CD4-positive, alpha-beta T cell (primary cell): ENCODE data around the gene MAP1B. TPM values are rescaled to one million over a fixed set of nuclear protein-coding genes. Genes with fewer than 3 reads are reported as not detected.

Experiments used
- ATAC-seq: fragments of 200-7000 bp; cut with Tn5 transposase; one replicate; pipeline ENCODE4 v1.10.0; 2022; ENCODE audit warnings: mild to moderate bottlenecking; ENCODE audit not compliant: poor library complexity
- CTCF ChIA-PET: fragments of 350-600 bp; sonication (Branson Sonifier 250); formaldehyde crosslinking; loops from one replicate; lab custom pipeline; 2021; ENCODE audit warnings: antibody characterized with exemption, inconsistent platforms; lab: Charles Lee
- POLR2A ChIA-PET: fragments of 350-600 bp; sonication (Branson Sonifier 250); formaldehyde crosslinking; loops from one replicate; lab custom pipeline; 2021; ENCODE audit warnings: antibody characterized with exemption, inconsistent platforms; lab: Charles Lee
- DNase-seq, 14 experiments: peaks; one replicate each; pipeline ENCODE4 v3.0.0-alpha.2; 2013 to 2020; ENCODE audit warnings: mixed read lengths in 2 of 14
- H3K27ac ChIP-seq, 2 donors: one replicate each; pipeline versions ENCODE4 v1.5.1 to v1.7.0; 2013; ENCODE audit warnings: low read length in 2 of 2, low read depth in 1 of 2, mild to moderate bottlenecking in 1 of 2
- H3K27me3 ChIP-seq, 2 experiments: 1 replicate in 1 of 2; 2 replicates in 1 of 2; pipeline versions ENCODE4 v1.6.1 to v1.7.0; 2013; ENCODE audit warnings: low read length in 2 of 2, control low read depth in 1 of 2, mild to moderate bottlenecking in 1 of 2, moderate library complexity in 1 of 2; ENCODE audit not compliant: insufficient read depth in 2 of 2, control insufficient read depth in 1 of 2
- H3K36me3 ChIP-seq: one replicate; pipeline ENCODE4 v1.6.1; 2013; ENCODE audit warnings: low read length, control low read depth; ENCODE audit not compliant: insufficient read depth
- H3K4me1 ChIP-seq: one replicate; pipeline ENCODE4 v1.6.1; 2013; ENCODE audit warnings: low read length, control low read depth; ENCODE audit not compliant: insufficient read depth
- H3K4me3 ChIP-seq: one replicate; pipeline ENCODE4 v1.5.1; 2013; ENCODE audit warnings: mild to moderate bottlenecking, low read length, moderate library complexity
- H3K9me3 ChIP-seq, 2 experiments: 1 replicate in 1 of 2; 2 replicates in 1 of 2; pipeline versions ENCODE4 v1.6.1 to v1.7.0; 2013; ENCODE audit warnings: low read length in 2 of 2, mild to moderate bottlenecking in 2 of 2, control low read depth in 1 of 2, moderate library complexity in 1 of 2; ENCODE audit not compliant: control insufficient read depth in 1 of 2, insufficient read depth in 1 of 2
- H3K27ac Mint-ChIP-seq: one replicate; pipeline ENCODE4 v1.8.0; 2020; ENCODE audit warnings: mixed read lengths
- H3K27me3 Mint-ChIP-seq: one replicate; pipeline ENCODE4 v1.8.0; 2021; ENCODE audit warnings: mixed read lengths
- H3K36me3 Mint-ChIP-seq: one replicate; pipeline ENCODE4 v1.8.0; 2021; ENCODE audit warnings: low read depth, mixed read lengths
- H3K4me1 Mint-ChIP-seq: one replicate; pipeline ENCODE4 v1.8.0; 2021; ENCODE audit warnings: low read depth, mixed read lengths
- H3K4me3 Mint-ChIP-seq: one replicate; pipeline ENCODE4 v1.8.0; 2020; ENCODE audit warnings: mild to moderate bottlenecking, mixed read lengths
- H3K9me3 Mint-ChIP-seq: one replicate; pipeline ENCODE4 v1.8.0; 2020; ENCODE audit warnings: mixed read lengths
- intact Hi-C, 2 experiments: fragments of 100-400 bp; cut with DNase I in 1 of 2; cut with micrococcal nuclease in 1 of 2; formaldehyde crosslinking; loops; one replicate each; pipeline versions ENCODE4 v1.15.1 to v1.9.0; 2023 to 2025; cut with DNase I, micrococcal nuclease
- total RNA-seq, 174 experiments: library from RNA in 2 of 174; stranded (reverse) in 2 of 174; gene quantifications; one replicate each; pipeline ENCODE4 v1.2.3 and lab custom pipeline; 2021 to 2026
- TF ChIP-seq, protein P1 (sequence below): fragments of 200-600 bp; IDR thresholded peaks from one replicate; pipeline ENCODE4 v1.8.0; 2022; ENCODE audit warnings: antibody characterized with exemption, mild to moderate bottlenecking

Gene MAP1B
- total RNA-seq, 2 experiments from 2014 or later, result 0.03 to 0.06 TPM

- DNase-seq, result no peak
- intact Hi-C loops, result no loop called here
- H3K4me1 Mint-ChIP-seq, result no peaks in the 10 kb centered on the region
- no peak for ATAC-seq
- H3K36me3 Mint-ChIP-seq, result no peaks in the 10 kb centered on the region
- no peak overlapping the region for H3K4me3 ChIP-seq
- H3K27ac Mint-ChIP-seq, result no peak overlapping the region
- no peak overlapping the region for H3K4me3 Mint-ChIP-seq
- H3K4me1 ChIP-seq, result no peaks in the 10 kb centered on the region
- no peak overlapping the region for H3K27ac ChIP-seq
- H3K9me3 ChIP-seq, result no peaks in the 10 kb centered on the region
- no peaks in the 10 kb centered on the region for H3K9me3 Mint-ChIP-seq
- CTCF ChIA-PET, result no interaction called here
- peaks cover 2 to 11% of the 10 kb centered on the region in 2 experiments for H3K27me3 ChIP-seq
- H3K27me3 Mint-ChIP-seq, result peaks cover 36% of the 10 kb centered on the region
- no peaks in the 10 kb centered on the region for H3K36me3 ChIP-seq
- TF ChIP-seq, protein P1, sequence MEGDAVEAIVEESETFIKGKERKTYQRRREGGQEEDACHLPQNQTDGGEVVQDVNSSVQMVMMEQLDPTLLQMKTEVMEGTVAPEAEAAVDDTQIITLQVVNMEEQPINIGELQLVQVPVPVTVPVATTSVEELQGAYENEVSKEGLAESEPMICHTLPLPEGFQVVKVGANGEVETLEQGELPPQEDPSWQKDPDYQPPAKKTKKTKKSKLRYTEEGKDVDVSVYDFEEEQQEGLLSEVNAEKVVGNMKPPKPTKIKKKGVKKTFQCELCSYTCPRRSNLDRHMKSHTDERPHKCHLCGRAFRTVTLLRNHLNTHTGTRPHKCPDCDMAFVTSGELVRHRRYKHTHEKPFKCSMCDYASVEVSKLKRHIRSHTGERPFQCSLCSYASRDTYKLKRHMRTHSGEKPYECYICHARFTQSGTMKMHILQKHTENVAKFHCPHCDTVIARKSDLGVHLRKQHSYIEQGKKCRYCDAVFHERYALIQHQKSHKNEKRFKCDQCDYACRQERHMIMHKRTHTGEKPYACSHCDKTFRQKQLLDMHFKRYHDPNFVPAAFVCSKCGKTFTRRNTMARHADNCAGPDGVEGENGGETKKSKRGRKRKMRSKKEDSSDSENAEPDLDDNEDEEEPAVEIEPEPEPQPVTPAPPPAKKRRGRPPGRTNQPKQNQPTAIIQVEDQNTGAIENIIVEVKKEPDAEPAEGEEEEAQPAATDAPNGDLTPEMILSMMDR, result no peak
- POLR2A ChIA-PET, result no interaction called here
Measured at GRCh38 chr5:72187388-72188075, 80.3 kb downstream of the MAP1B start.

- Histone ChIP-seq H3K27ac (no peak overlapping the region), H3K4me3 (no peak overlapping the region), H3K36me3 (no peaks in the 10 kb centered on the region), H3K4me1 (no peaks in the 10 kb centered on the region), H3K9me3 (no peaks in the 10 kb centered on the region), H3K27me3 (peaks cover 2 to 11% of the 10 kb centered on the region in 2 experiments)
- intact Hi-C loops, result no loop called here
- H3K9me3 Mint-ChIP-seq, result no peaks in the 10 kb centered on the region
- TF ChIP-seq, protein P1, result no peak
- H3K27me3 Mint-ChIP-seq, result peaks cover 34% of the 10 kb centered on the region
- H3K36me3 Mint-ChIP-seq, result no peaks in the 10 kb centered on the region
- CTCF ChIA-PET, result no interaction called here
- ATAC-seq (no peak), DNase-seq (no peak)
- H3K27ac Mint-ChIP-seq, result no peak overlapping the region
- H3K4me3 Mint-ChIP-seq, result no peak overlapping the region
- POLR2A ChIA-PET, result no interaction called here
- no peaks in the 10 kb centered on the region for H3K4me1 Mint-ChIP-seq
Measured at GRCh38 chr5:72188166-72188565, 80.9 kb downstream of the MAP1B start.

DNA sequence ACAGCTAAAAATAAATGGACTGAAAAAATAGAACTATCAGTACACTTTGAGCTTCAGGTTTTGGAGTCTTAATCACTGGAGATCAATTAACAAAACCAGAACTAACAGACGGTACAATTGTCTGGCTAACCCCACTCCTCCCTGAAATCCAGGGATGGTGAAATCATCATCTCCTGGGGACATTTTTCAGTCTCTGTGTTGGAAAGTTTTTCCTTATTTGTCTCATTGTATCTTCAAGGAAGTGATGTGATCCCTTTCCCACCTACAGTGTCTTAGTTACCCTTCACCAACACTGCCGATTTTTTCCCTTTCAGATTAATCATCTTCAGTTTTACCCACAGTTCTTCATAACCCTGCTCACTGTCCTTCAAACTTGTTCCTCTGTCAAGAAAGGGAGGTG is 81.9 kb downstream of the MAP1B start:
- no peak for ATAC-seq
- CTCF ChIA-PET, result no interaction called here
- no peaks in the 10 kb centered on the region for H3K4me1 Mint-ChIP-seq
- no peaks in the 10 kb centered on the region for H3K36me3 Mint-ChIP-seq
- H3K27me3 Mint-ChIP-seq, result peaks cover 33% of the 10 kb centered on the region
- H3K4me3 ChIP-seq, result no peak overlapping the region
- H3K27ac Mint-ChIP-seq, result no peak overlapping the region
- intact Hi-C loops, result no loop called here
- no peaks in the 10 kb centered on the region for H3K9me3 Mint-ChIP-seq
- TF ChIP-seq, protein P1, result no peak
- DNase-seq, result no peak
- no peaks in the 10 kb centered on the region for H3K4me1 ChIP-seq
- H3K4me3 Mint-ChIP-seq, result no peak overlapping the region
- H3K27me3 ChIP-seq, result peaks cover 2 to 7% of the 10 kb centered on the region in 2 experiments
- H3K36me3 ChIP-seq, result no peaks in the 10 kb centered on the region
- no peaks in the 10 kb centered on the region for H3K9me3 ChIP-seq
- POLR2A ChIA-PET, result no interaction called here
- no peak overlapping the region for H3K27ac ChIP-seq
